GM21619 (cell line): ENCODE results near the gene ARHGEF2.

Experiments
- ATAC-seq: cut with Tn5 transposase; IDR thresholded peaks from one replicate; pipeline ENCODE4 v1.9.1; 2021; ENCODE audit not compliant: unreplicated experiment

ARHGEF2 gene

DNA sequence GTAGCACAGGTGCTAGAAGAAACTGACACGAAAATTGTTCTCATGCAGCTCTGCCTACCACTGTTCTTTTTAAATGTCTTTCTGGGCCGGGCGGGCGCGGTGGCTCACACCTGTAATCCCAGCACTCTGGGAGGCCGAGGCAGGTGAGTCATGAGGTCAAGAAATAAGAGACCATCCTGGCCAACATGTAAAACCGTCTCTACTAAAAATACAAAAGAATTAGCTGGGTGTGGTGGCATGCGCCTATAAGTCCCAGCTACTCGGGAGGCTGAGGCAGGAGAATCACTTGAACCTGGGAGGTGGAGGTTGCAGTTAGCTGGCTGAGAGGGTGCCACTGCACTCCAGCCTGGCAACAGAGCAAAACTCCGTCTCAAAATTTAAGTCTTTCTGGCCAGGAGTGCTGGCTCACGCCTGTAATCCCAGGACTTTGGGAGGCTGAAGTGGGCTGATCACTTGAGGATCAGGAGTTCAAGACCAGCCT is 66.3 kb downstream of the ARHGEF2 start:
- no peak for ATAC-seq

DNA sequence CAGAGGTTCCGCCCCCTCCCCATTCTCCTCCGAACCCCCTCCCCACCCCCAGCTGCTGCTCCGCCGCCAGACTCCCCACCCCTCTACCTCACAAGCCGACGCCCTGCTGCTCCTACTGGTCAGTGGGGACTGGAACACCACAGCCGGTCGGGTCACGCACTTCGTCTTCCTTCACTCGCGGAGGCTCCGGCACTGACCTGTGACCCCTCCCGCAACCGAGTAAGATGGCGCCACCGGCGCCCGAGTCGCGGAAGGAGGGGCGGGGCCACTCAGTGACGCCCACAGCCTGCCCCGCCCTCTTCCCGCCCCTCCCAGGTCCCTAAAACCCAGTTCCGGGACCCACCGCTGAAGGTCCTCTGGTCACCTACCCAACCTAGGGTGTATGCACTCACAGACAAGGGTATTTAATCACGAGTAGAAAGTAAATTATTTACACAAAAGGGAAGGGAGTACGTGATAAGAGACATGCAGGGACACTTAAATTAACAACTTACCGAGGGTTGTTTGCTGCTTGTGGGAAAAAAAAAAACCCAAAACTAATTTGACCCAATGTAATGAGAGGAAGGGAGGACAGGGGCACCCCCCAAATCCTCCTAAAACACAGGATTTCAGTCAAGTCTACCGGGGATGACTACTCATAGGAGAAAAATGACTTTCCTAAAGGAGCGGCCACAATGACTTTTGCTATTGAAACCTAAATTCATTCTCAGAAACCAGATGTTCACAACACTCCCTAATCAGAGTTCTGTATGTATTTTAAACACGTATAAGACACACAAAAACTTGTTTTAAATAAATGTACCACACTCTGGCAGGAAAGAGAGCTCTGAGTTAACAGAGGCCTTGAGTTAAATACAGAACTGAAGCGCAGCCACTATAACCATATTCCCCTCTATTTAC is 66.9 kb downstream of the ARHGEF2 start, which contains the start of gene RIT1:
Gene RIT1, minus strand, starts transcription at position 194 of the 900 bp plus-strand sequence. CDS start 588 bp downstream, outside the sequence.
- ATAC-seq: peak; percentile 74

DNA sequence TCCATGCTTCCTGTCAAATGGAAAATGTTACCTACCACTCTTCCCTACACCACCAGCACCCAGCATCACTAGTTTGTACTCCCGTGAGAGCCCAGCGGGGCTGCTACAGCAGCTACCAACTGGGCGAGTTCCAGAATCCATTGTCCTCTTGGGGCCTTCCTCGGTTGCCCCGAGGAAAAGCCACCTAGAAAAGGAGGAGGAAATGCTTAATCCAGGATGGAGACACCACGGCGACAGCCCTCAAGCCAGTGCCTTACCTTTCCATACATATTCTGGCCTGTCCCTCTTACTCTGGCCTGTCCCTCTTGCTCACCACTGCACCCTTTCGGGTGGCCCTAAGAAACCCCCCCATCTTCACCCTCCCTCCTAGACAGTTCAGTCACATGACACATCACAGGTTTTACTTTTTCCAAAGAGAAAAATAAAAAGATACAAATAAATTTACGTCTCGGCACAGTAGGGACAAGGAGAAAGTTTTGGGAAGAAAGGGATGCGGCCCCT is 67.7 kb downstream of the ARHGEF2 start:
- peak; percentile 26 for ATAC-seq

DNA sequence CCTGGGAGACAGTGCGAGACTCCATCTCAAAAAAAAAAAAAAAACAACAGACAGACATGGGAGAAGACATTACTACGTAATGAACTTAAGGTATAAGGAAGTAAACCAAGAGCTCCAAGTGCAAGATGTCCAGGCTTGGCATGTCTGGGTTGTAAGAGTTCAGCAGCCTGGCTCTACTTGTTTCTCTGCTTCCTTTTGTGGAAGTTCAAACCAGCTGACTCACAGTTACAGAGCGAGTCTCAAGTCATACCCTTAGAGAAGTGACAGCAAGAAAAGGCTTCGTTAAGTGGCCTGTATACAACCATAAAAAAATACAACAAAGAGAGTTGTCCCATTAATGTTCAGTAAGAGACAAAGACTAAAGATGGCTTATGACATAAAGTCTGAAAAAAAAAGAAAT is 68.5 kb downstream of the ARHGEF2 start:
- no peak for ATAC-seq

DNA sequence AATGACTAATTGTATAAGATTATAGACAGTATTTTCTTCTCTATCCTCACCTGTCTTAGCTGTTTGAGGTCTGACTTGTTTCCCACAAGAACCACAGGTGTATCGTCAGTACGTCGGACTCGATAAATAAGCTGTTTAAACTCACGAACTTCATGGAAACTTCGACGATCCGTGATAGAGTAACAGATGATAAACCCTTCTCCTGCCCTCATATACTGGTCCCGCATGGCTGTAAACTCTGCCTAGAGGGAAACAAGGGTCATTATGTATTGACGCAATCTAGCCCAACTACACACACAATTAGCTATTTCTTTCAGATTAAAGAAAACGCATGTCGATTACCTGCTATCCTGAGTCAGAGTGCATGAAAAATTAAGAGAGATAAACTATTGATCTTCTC is 74.1 kb downstream of the ARHGEF2 start:
- ATAC-seq: no peak

DNA sequence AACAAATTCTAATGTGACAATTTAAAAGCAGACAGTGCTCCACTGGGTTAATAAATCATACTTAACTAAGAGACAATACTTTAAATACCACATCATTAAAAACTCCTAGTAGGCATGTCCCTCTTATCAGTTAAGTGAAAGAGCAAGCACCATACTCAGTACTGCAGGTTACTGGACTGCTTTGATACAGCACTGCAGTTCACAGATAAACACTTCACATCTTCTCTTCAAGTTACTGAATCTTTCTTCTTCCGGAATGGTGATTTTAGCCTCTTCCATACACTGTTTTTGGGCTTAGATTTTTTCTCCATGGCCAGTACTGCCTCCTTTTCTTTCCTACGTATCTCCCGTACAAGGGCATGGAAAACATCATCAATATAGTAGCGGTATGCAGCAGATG is 78.2 kb downstream of the ARHGEF2 start:
- ATAC-seq: no peak

DNA sequence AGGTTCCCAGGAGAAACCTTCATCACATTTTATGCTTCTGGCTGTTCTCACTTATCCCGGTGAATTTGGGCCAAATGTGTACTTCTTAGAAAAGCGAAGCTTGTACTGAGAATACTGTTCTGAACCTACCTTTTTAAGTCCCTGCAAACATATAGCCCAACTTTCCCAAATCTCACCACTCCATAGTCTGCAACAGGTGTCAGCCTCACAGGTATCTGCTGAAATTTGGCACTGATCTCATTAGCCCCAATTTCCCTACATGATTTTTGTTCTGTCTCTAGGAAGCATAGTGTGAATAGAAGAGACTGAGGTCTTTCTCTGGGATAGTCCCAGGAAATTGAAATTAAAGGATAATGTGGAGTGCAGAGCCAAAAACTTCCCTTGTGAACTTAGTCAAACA is 78.7 kb downstream of the ARHGEF2 start:
- ATAC-seq: no peak

DNA sequence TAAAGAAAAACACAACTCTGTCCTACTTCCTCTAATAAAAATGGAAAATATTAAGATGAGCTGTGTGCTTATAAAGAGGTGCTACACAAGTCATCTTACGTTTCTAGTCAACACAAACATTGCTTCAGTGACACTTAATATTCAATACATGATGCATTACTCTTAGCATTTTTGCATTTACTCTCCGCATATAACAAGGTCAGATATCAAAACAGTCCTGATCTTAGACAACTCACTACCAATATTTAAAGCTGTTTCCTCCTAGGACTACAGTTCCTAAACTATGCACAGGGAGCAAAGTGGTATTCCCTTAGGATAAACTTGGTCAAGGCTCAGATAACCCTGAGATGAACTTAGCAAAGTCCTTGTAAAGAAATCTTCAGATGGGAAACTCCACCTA is 79.5 kb downstream of the ARHGEF2 start:
- ATAC-seq: no peak

DNA sequence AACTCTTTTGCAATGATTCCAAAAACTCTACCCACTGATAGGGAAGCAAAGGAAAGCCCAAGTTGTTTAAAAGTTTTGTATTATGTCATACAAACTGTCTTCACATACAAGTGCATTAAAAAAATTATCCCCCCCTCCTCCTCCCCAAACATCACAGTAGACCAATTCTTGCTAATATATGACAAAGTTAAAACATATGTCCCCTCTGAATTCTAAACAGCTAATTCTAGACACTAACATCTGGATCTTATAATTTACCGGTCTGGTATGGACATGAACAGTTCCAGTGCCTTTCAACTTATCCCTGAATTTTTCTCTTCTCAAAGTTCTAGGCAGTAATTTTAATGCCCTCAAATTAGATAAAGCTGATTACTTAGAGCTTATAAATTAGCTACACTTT is 80.6 kb downstream of the ARHGEF2 start:
- ATAC-seq: no peak
